HG03342 (cell line): ENCODE data around the gene SPINK4.

Source experiments
- ATAC-seq: cut with Tn5 transposase; IDR thresholded peaks from one replicate; pipeline ENCODE4 v1.9.1; 2021; ENCODE audit warnings: mild to moderate bottlenecking, moderate library complexity; ENCODE audit not compliant: unreplicated experiment

SPINK4 gene

DNA sequence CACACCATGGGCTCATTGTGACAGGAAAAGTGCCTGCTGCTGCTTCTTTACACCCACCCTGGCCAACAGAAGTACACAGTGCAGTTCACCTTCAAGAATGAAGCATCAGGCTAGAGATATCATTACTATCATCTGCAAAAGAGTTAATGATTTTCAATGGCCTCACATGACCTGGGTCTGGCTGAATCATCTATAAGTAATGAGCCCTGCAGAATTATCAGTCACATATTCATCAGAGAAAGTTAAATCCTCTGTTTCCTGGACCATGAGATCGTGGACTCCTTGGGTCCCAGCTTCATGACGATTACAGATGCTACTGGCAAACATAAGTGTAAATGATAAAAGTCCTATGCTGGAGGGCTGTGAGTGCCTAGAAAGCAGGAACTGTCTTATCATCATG, 16.3 kb downstream of the SPINK4 start:
- ATAC-seq, result no peak

GRCh38 chr9:33257276-33257675, 17.3 kb downstream of the SPINK4 start:
- no peak for ATAC-seq

DNA sequence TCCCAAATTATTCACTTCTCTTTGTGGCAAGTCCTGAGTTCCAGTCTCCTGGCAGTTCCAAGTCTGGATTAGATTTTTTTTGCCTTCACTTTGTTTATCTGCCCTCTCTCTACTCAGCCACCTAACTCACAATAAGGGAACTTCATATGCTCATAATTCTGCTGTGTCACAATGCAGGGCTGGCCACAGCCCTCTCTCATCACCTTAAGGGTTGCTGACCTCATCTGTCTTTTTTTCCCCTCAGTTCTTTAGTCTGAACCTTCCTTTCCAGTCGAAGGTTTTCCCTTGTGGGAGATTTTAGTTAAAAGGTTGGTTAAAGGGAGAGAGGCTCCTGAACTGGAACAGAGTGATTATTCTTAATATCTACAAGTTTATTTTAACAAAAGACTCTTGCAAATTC, 20.4 kb downstream of the SPINK4 start:
- no peak for ATAC-seq

DNA sequence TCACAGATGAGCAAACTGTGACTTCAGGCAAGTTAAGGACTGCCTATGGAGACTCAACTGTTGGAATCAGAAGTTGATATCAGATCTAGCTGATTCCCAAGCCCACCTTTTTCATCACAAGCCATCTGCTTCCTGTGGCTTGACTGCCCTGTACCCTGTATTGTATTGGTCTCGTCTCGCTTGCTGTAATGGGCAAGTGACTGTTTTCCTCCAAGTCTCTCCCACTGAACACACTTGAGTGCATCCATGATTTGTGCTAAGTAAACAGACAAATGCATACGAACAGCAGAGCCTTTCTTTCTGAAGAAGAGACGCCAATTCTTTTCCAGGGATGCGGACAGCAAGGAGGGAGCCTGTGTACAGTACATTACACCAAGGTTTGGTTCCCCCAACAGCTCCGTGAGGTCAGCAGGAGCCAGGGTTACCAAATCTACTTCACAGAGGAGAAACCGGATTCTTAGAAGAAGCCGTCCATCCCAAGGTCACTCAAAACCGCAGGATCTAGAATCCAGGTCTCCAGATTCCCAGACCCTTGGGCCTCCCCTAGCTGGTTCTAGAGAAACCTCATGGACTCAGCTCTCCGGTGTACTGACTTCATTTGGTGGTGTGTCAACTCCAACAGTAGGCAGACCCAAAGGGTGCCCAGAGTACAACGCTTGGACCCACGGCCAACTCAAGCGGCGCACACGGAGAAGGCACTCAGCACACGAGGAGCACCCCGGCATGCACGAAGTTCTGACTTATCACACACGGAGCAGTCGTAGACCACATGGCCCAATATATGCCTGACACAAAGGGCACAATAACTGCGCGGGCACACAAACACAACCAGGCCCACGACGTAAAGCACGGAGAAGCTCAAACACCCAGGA, 23.4 kb downstream of the SPINK4 start:
- no peak for ATAC-seq

DNA sequence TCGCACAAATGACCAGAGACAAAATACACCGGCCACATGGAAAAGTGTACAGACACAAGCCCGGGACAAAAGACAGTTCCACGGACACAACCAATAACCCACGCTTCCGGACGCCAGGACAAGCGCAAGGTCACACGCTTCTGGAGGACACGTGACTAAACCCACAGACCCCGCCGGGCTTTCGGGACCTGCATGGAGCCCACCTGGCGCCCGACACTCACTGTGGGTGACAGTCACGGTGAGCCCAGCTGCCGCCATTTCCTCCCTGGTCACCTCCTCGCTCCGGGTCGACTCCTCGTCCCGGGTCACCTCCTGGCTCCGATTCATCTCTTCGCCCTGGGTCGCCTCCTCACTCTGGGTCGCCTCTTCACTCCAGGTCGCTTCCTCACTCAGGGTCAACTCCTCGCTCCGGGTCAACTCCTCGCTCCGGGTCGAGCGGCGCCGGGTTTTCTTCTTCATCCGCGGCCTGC, 24.1 kb downstream of the SPINK4 start:
- peak; percentile 20 for ATAC-seq

GRCh38 chr9:33264473-33265177, 24.7 kb downstream of the SPINK4 start, which contains the start of the genes BAG1 and CHMP5:
BAG1 (minus strand) TSS chr9:33264708.
CHMP5 (plus strand) TSS chr9:33265049; CDS start chr9:33265079, 30 bp downstream.
- peak; percentile 88 for ATAC-seq

- no peak for ATAC-seq
Measured at GRCh38 chr9:33265211-33265865, 25.4 kb downstream of the SPINK4 start.

DNA sequence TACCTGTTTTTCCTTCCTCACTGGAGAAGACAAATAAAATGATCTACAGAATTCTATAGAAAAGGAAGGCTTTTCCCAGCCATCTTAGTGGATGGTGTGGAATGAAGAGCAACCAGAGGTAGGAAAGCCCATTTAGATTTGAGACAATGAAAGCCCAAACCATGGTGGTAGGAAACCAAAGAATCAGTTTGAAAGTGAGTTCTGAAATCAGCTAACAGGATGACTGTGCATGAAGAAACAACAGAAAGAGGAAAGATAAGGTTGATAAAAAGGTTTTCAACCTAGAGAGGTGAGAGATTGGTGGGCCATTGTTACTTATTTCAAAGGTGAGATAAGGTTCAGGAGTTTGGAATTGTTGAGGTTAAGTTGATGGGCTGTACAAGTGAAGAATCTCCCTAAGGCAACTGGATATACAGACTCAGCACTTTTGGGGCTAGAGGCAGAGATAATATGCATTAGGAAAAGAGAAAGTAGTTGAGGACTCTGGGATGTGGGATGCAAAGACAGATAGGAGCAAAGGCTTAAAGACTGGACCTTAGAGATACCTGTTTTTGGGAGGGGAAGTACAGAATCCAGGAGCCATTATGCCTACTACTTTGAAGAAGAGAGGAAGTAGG, 27.3 kb downstream of the SPINK4 start:
- no peak for ATAC-seq

GRCh38 chr9:33270146-33270545, 30.2 kb downstream of the SPINK4 start:
- no peak for ATAC-seq

DNA sequence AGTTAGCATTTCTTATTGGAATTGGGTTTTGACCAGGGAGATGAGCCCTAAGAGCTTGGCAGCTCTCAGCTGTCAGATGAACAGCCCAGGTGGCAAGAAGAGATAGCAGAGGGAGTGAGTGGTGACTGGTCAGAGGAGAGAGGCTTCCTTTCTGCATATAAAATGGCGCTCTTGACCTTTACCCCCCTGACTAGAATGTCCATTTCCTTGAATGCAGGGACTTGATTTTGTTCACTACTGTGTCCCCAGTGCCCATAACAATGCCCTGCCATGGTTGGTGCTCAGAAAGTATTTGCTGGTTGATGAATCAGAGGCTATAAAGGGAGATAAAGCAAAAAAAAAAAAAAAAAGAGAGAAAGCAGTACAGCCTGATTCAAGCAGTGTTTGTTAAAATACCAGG, 32.1 kb downstream of the SPINK4 start:
- ATAC-seq, result no peak

GRCh38 chr9:33273266-33273971, 33.5 kb downstream of the SPINK4 start:
- ATAC-seq, result no peak

GRCh38 chr9:33273972-33274328, 34.0 kb downstream of the SPINK4 start:
- no peak for ATAC-seq

GRCh38 chr9:33277484-33277883, 37.5 kb downstream of the SPINK4 start:
- ATAC-seq, result no peak

- ATAC-seq, result no peak
Measured at GRCh38 chr9:33285502-33285901, 45.5 kb downstream of the SPINK4 start.

- ATAC-seq, result no peak
Measured at GRCh38 chr9:33287087-33287490, 47.1 kb downstream of the SPINK4 start.

DNA sequence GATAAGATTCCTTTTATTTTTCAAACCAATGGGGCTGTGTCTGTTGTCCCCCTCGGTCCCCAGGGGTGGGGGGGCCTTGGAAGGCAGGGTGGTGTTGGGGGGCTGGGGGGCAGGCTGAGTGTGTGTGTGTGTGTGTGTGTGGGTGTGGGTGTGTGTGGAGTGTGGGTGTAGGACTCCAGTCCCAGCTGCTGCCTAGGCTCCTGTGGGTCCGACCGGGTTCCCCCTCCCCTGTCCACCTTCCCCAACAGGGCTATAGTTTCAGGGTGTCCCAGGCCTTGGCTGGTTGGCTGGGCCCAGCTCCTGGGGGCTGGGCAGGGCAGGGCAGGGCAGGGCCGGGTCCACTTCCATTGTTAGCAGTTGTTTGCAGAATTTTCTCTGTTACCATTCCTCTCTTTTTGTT, 48.3 kb downstream of the SPINK4 start:
- ATAC-seq, result no peak

DNA sequence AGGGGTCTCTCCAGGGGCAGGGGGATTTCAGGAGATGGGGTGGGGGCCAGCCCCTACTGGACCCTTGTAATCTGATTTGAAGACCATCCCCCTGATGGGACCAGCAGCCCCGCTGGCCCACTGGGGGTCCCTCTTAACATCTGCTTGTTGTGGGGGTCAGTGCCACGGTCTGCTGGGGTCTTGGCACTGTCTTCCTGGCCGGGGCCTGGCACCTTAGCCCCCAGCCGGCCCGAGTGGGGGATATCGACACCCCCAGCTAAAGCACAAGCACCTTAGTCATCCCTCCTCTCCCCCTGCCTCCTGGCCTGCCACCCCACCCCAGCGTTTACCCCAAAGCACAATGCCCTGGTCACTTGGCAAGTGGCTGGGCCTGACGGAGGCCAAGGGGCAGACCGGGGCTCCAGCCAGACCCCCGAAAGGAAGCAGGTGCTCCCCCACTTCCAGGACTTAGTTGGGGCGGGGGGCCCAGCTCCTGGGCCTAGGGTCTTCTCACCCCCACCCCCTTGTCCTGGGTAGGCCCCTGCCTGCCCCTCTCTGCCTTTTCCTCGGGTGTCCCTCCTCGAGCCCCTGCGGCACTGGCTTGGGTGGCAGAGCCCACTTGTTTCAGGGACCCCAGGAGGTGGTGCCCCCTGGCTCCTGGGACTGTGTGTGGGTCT, 49.0 kb downstream of the SPINK4 start:
- ATAC-seq, result no peak

- no peak for ATAC-seq
Measured at GRCh38 chr9:33289496-33289895, 49.5 kb downstream of the SPINK4 start.

GRCh38 chr9:33289936-33290246, 49.9 kb downstream of the SPINK4 start:
- no peak for ATAC-seq
